Renal cortical epithelial cell (primary cell): Measurements from ENCODE around the gene FXYD3. TPM values are rescaled to one million over a fixed set of nuclear protein-coding genes. Genes with fewer than 3 reads are reported as not detected.

Experiments used
- DNase-seq: peaks from one replicate; pipeline ENCODE4 v3.0.0-alpha.2; 2011; ENCODE audit warnings: low read depth
- total RNA-seq: library from RNA; depleted of rRNA; stranded (reverse); fragments of >200 nt; gene quantifications from 2 replicates; pipeline ENCODE4 v1.2.3, GENCODE V29; 2014

The FXYD3 gene
- not detected in 2 replicates for total RNA-seq

GRCh38 chr19:35115177-35115951 lies at the start of gene FXYD3:
Gene FXYD3, plus strand, starts transcription at chr19:35115823. Its CDS starts 3,554 bp downstream, at chr19:35119377.
- DNase-seq, result no peak

- no peak for DNase-seq
Observed at GRCh38 chr19:35066121-35066520, 49.5 kb upstream of the FXYD3 start.

- peak; percentile 50 for DNase-seq
Observed at GRCh38 chr19:35066691-35067563, 48.7 kb upstream of the FXYD3 start.

- DNase-seq, result no peak
Observed at GRCh38 chr19:35068941-35069634, 46.5 kb upstream of the FXYD3 start.

GRCh38 chr19:35069696-35070095 lies 45.9 kb upstream of the FXYD3 start:
- DNase-seq, result no peak

GRCh38 chr19:35070471-35070870 lies 45.2 kb upstream of the FXYD3 start:
- no peak for DNase-seq

- no peak for DNase-seq
Observed at GRCh38 chr19:35073516-35073915, 42.1 kb upstream of the FXYD3 start.

- no peak for DNase-seq
Observed at GRCh38 chr19:35073941-35074340, 41.7 kb upstream of the FXYD3 start.

GRCh38 chr19:35074426-35075201 lies 41.0 kb upstream of the FXYD3 start:
- DNase-seq, result no peak

GRCh38 chr19:35075202-35076025 lies 40.2 kb upstream of the FXYD3 start:
- no peak for DNase-seq

- no peak for DNase-seq
Observed at GRCh38 chr19:35076026-35076370, 39.6 kb upstream of the FXYD3 start.

- DNase-seq, result no peak
Observed at GRCh38 chr19:35076657-35077056, 39.0 kb upstream of the FXYD3 start.

- no peak for DNase-seq
Observed at GRCh38 chr19:35077411-35078223, 38.0 kb upstream of the FXYD3 start.

- no peak for DNase-seq
Observed at GRCh38 chr19:35079826-35080225, 35.8 kb upstream of the FXYD3 start.

- no peak for DNase-seq
Observed at GRCh38 chr19:35080613-35081170, 34.9 kb upstream of the FXYD3 start.

GRCh38 chr19:35081201-35081600 lies 34.4 kb upstream of the FXYD3 start:
- no peak for DNase-seq

GRCh38 chr19:35083691-35084508 lies 31.7 kb upstream of the FXYD3 start:
- no peak for DNase-seq

- DNase-seq, result no peak
Observed at GRCh38 chr19:35084509-35084762, 31.2 kb upstream of the FXYD3 start.

- no peak for DNase-seq
Observed at GRCh38 chr19:35085947-35086346, 29.7 kb upstream of the FXYD3 start.
